Esophagus muscularis mucosa (tissue), 4 donors: Measurements from ENCODE around the gene XKRX. TPM values are rescaled to one million over a fixed set of nuclear protein-coding genes. Genes with fewer than 3 reads are reported as not detected.

ENCODE experiments used
- DNase-seq: peaks from one replicate; pipeline ENCODE4 v3.0.0-alpha.2; 2017; ENCODE audit errors: extremely low spot score
- H3K27ac ChIP-seq, 4 donors: fragments of 200-600 bp; sonication (generic); replicated peaks in 1 of 4; 1 replicate in 3 of 4; 2 replicates in 1 of 4; pipeline ENCODE4 v1.5.1; 2016 to 2019; ENCODE audit warnings: mild to moderate bottlenecking in 1 of 4
- H3K27me3 ChIP-seq, 4 donors: fragments of 200-600 bp; sonication (generic); one replicate each; pipeline versions ENCODE4 v1.5.1 to v1.6.0; 2016 to 2019
- H3K36me3 ChIP-seq, 4 donors: fragments of 200-600 bp; sonication (generic); one replicate each; pipeline ENCODE4 v1.5.1; 2016 to 2019
- H3K4me1 ChIP-seq, 4 donors: fragments of 200-600 bp; sonication (generic); one replicate each; pipeline ENCODE4 v1.5.1; 2016 to 2019
- H3K4me3 ChIP-seq, 4 donors: fragments of 200-600 bp; sonication (generic); 1 replicate in 2 of 4; 2 replicates in 2 of 4; pipeline ENCODE4 v1.5.1; 2016 to 2019; ENCODE audit warnings: mild to moderate bottlenecking in 4 of 4, moderate library complexity in 1 of 4
- H3K9me3 ChIP-seq, 4 donors: fragments of 200-600 bp; sonication (generic); 1 replicate in 3 of 4; 2 replicates in 1 of 4; pipeline ENCODE4 v1.5.1; 2016 to 2019
- EP300 ChIP-seq: sonication (generic); formaldehyde crosslinking; IDR thresholded peaks from one replicate; pipeline ENCODE4 v1.6.1; 2017; ENCODE audit warnings: antibody characterized with exemption
- POLR2A ChIP-seq: fragments of 450-650 bp; IDR thresholded peaks from one replicate; pipeline ENCODE4 v1.6.1; 2017; ENCODE audit warnings: antibody characterized with exemption, moderate library complexity, mild to moderate bottlenecking, low read depth
- POLR2AphosphoS5 ChIP-seq, 2 donors: sonication (generic); formaldehyde crosslinking; IDR thresholded peaks; one replicate each; pipeline ENCODE4 v1.6.1; 2017; ENCODE audit warnings: antibody characterized with exemption in 2 of 2
- WGBS: methylation state at CpG from one replicate; pipeline ENCODE4 v1.1.5; 2018; 5-methylcytosine and 5-hydroxymethylcytosine counted together
- intact Hi-C: fragments of 100-400 bp; cut with DNase I; formaldehyde crosslinking; loops from one replicate; pipeline ENCODE4 v1.15.1; 2023
- total RNA-seq, 4 donors: library from RNA; depleted of rRNA; stranded (reverse); fragments of >200 nt; gene quantifications; one replicate each; pipeline versions ENCODE4 v1.1.0 to v1.2.1, GENCODE V29; 2016
- TF ChIP-seq, protein P1 (sequence below), 3 experiments: fragments of 200-600 bp in 2 of 3; fragments of 450-650 bp in 1 of 3; sonication (generic) in 2 of 3; IDR thresholded peaks; one replicate each; pipeline ENCODE4 v1.5.1; 2017 to 2019; ENCODE audit warnings: antibody characterized with exemption in 3 of 3, mild to moderate bottlenecking in 2 of 3, moderate library complexity in 1 of 3

XKRX gene
- under 1 TPM in 1 of 4 donors, not detected in 3; 0.17 TPM for total RNA-seq

DNA sequence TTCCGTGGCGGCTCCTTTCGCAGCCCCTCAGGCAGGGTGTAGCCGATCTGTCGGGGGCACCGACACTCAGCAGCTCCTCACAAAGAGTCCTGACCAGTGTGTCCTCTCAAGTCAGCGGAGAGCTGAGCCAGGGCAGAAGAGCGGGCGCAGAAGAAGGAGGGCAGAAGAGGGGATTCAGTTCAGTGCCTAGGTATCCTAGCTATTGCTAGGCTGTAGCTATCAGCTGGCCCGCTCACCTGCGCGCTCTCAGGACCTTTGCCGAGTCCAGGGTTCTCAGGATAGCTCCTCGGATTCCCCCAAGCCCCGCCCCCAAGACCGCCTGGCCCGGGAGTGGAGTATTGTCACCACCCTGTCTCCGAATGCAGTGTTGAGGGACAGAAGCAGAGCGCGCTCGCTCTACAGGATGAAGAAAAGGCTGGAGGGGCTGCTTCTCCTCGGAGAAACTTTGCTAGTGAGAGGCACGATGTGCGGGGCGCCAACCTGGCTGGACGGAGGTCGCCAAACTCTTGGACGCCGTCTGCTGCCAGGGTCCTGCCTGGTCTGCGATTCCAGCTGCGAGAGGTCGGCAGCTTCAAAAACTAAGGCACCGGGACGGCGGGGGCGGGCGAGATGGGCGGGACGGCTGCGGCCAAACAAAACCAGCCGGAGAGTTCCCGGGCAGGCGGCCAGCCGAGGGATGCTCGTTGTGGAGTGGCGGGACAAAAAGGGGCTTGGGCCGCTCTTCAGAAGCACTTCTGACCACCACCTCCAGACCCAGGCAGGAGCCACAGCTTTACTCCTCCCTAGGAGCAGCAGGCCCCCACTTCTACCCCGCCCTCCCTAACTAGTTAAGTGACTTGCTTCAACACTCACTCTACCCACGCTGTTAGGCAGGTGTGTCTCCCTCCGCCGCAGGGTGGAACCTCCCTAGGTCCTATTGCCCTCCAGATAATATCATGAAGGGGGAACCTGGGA is at the start of gene XKRX:
Gene XKRX (minus strand): TSS at position 258 of the 954 bp plus-strand sequence. CDS start 613 bp downstream, outside the sequence.
- DNase-seq, result no peak
- peaks cover 0 to 7% (median 0%) of the 10 kb centered on the region in 4 donors for H3K9me3 ChIP-seq
- TF ChIP-seq POLR2A (no peak), EP300 (no peak), POLR2AphosphoS5 (IDR thresholded peaks at IDR 0.05) (no peak)
- TF ChIP-seq, protein P1, sequence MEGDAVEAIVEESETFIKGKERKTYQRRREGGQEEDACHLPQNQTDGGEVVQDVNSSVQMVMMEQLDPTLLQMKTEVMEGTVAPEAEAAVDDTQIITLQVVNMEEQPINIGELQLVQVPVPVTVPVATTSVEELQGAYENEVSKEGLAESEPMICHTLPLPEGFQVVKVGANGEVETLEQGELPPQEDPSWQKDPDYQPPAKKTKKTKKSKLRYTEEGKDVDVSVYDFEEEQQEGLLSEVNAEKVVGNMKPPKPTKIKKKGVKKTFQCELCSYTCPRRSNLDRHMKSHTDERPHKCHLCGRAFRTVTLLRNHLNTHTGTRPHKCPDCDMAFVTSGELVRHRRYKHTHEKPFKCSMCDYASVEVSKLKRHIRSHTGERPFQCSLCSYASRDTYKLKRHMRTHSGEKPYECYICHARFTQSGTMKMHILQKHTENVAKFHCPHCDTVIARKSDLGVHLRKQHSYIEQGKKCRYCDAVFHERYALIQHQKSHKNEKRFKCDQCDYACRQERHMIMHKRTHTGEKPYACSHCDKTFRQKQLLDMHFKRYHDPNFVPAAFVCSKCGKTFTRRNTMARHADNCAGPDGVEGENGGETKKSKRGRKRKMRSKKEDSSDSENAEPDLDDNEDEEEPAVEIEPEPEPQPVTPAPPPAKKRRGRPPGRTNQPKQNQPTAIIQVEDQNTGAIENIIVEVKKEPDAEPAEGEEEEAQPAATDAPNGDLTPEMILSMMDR (IDR thresholded peaks at IDR 0.05), result no peak
- no peaks in the 10 kb centered on the region for H3K27me3 ChIP-seq
- intact Hi-C loops, result no loop called here
- H3K4me3 ChIP-seq, result peak within 1 kb of the TSS; percentile 44 to 57 (median 48)
- H3K27ac ChIP-seq, result no peak within 1 kb of the TSS
- 16% methylated on average over 5 of the region's 51 CpGs for WGBS
- H3K36me3 ChIP-seq, result no peaks in the 10 kb centered on the region
- peaks cover 3 to 15% (median 13%) of the 10 kb centered on the region in 4 donors for H3K4me1 ChIP-seq

DNA sequence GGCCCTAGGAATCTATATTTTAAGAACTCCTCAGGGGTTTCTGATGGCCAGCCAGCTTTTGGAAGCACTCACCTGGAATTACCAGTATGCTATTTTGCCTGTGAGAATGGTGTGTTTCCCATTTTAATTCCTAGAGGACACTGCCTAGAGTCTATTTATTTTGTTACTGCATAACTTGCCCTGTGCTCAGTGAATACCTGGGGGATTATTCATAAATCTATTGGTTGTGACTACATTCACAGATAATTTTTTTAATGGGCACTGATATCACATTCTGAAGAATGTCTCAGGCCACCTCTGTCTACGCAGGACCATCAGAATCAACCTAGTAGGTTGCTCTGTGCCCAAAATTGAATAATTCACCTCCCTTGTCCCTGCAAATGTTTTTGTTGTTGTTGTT is 47.5 kb upstream of the XKRX start:
- TF ChIP-seq EP300 (no peak), POLR2A (no peak), POLR2AphosphoS5 (IDR thresholded peaks at IDR 0.05) (no peak)
- TF ChIP-seq, protein P1 (IDR thresholded peaks at IDR 0.05), result no peak
- 95% methylated on average over 1 of the region's 1 CpG for WGBS
- H3K9me3 ChIP-seq, result no peaks in the 10 kb centered on the region
- peaks cover 0 to 8% (median 0%) of the 10 kb centered on the region in 4 donors for H3K36me3 ChIP-seq
- no peak overlapping the region for H3K4me3 ChIP-seq
- H3K27ac ChIP-seq, result no peak overlapping the region
- H3K27me3 ChIP-seq, result no peaks in the 10 kb centered on the region
- intact Hi-C loops, result no loop called here
- no peak for DNase-seq
- H3K4me1 ChIP-seq, result no peaks in the 10 kb centered on the region

GRCh38 chrX:100975212-100975611 is 46.5 kb upstream of the XKRX start:
- intact Hi-C loops, result no loop called here

GRCh38 chrX:100973411-100973810 is 44.7 kb upstream of the XKRX start:
- Histone ChIP-seq H3K27ac (no peak overlapping the region), H3K4me1 (no peaks in the 10 kb centered on the region), H3K36me3 (no peaks in the 10 kb centered on the region), H3K9me3 (no peaks in the 10 kb centered on the region), H3K27me3 (no peaks in the 10 kb centered on the region), H3K4me3 (no peak overlapping the region)
- 93% methylated on average over 10 of the region's 19 CpGs for WGBS
- no peak for TF ChIP-seq POLR2AphosphoS5 (IDR thresholded peaks at IDR 0.05)
- TF ChIP-seq EP300, result no peak
- TF ChIP-seq, protein P1 (IDR thresholded peaks at IDR 0.05), result no peak
- no peak for TF ChIP-seq POLR2A
- intact Hi-C loops, result no loop called here
- DNase-seq, result no peak

More at GRCh38 chrX:100975212-100975611, 46.5 kb upstream of the XKRX start:
- no peaks in the 10 kb centered on the region for H3K36me3 ChIP-seq
- DNase-seq, result no peak
- H3K4me3 ChIP-seq, result no peak overlapping the region
- H3K9me3 ChIP-seq, result no peaks in the 10 kb centered on the region
- no peak overlapping the region for H3K27ac ChIP-seq
- TF ChIP-seq POLR2A (no peak), POLR2AphosphoS5 (IDR thresholded peaks at IDR 0.05) (no peak), EP300 (no peak)
- TF ChIP-seq, protein P1 (IDR thresholded peaks at IDR 0.05), result no peak
- no peaks in the 10 kb centered on the region for H3K27me3 ChIP-seq
- WGBS, result 95% methylated on average over 3 of the region's 3 CpGs
- no peaks in the 10 kb centered on the region for H3K4me1 ChIP-seq
